Inflammatory macrophage treated with lipopolysaccharide for 4 hours (primary cell): Measurements from ENCODE around the gene NCOA3.

ENCODE experiments used
- DNase-seq: peaks from one replicate; pipeline ENCODE4 v3.0.0-alpha.2; 2020

NCOA3 gene

GRCh38 chr20:47605673-47606413 is 104.2 kb downstream of the NCOA3 start:
- DNase-seq, result no peak

GRCh38 chr20:47606414-47606982 is 104.8 kb downstream of the NCOA3 start:
- DNase-seq, result no peak

- peak; percentile 73 for DNase-seq
These were observed 105.4 kb downstream of the NCOA3 start for GRCh38 chr20:47606983-47607613.

- peak; percentile 28 for DNase-seq
These were observed 107.3 kb downstream of the NCOA3 start for GRCh38 chr20:47609001-47609400.

- peak; percentile 84 for DNase-seq
These were observed 108.7 kb downstream of the NCOA3 start for GRCh38 chr20:47610247-47610944.

GRCh38 chr20:47610945-47611250 is 109.2 kb downstream of the NCOA3 start:
- DNase-seq, result no peak

- no peak for DNase-seq
These were observed 110.1 kb downstream of the NCOA3 start for GRCh38 chr20:47611785-47612184.

GRCh38 chr20:47612670-47613069 is 111.0 kb downstream of the NCOA3 start:
- no peak for DNase-seq

GRCh38 chr20:47614703-47615309 is 113.1 kb downstream of the NCOA3 start:
- DNase-seq, result no peak

- DNase-seq, result no peak
These were observed 116.8 kb downstream of the NCOA3 start for GRCh38 chr20:47618479-47618878.

GRCh38 chr20:47620808-47621805 is 119.4 kb downstream of the NCOA3 start:
- DNase-seq, result peak; percentile 50

GRCh38 chr20:47622118-47622665 is 120.5 kb downstream of the NCOA3 start:
- DNase-seq, result no peak

GRCh38 chr20:47623206-47623605 is 121.5 kb downstream of the NCOA3 start:
- no peak for DNase-seq

- no peak for DNase-seq
These were observed 125.9 kb downstream of the NCOA3 start for GRCh38 chr20:47627540-47627939.

- no peak for DNase-seq
These were observed 128.2 kb downstream of the NCOA3 start for GRCh38 chr20:47629907-47630306.

GRCh38 chr20:47631078-47631477 is 129.4 kb downstream of the NCOA3 start:
- DNase-seq, result no peak

- DNase-seq, result no peak
These were observed 133.6 kb downstream of the NCOA3 start for GRCh38 chr20:47635256-47635655.

GRCh38 chr20:47638851-47639250 is 137.2 kb downstream of the NCOA3 start:
- no peak for DNase-seq

GRCh38 chr20:47642118-47642517 is 140.4 kb downstream of the NCOA3 start:
- no peak for DNase-seq

- DNase-seq, result no peak
These were observed 140.9 kb downstream of the NCOA3 start for GRCh38 chr20:47642624-47643023.

GRCh38 chr20:47645632-47646031 is 143.9 kb downstream of the NCOA3 start:
- no peak for DNase-seq

- DNase-seq, result no peak
These were observed 146.3 kb downstream of the NCOA3 start for GRCh38 chr20:47647994-47648393.
